Panc1 (cell line): ENCODE data around the gene FREM1. TPM values are rescaled to one million over a fixed set of nuclear protein-coding genes. Genes with fewer than 3 reads are reported as not detected.

Experiments used
- ATAC-seq: fragments of 200-7000 bp; cut with Tn5 transposase; 2 replicates; pipeline ENCODE4 v1.9.1; 2020; ENCODE audit warnings: mild to moderate bottlenecking, moderate library complexity
- BruUV-seq: library from RNA; stranded (reverse); fragments of 400-500 nt; replicated peaks from 2 replicates; lab custom pipeline; 2021; lab: Mats Ljungman, UMichigan
- CTCF ChIA-PET: fragments of 300-600 bp; sonication (Branson Sonifier 250); formaldehyde crosslinking; loops from one replicate; lab custom pipeline; 2022; ENCODE audit warnings: antibody characterized with exemption; lab: Charles Lee
- POLR2A ChIA-PET: fragments of 300-600 bp; sonication (Branson Sonifier 250); formaldehyde crosslinking; loops from one replicate; lab custom pipeline; 2022; ENCODE audit warnings: antibody characterized with exemption; lab: Charles Lee
- DNase-seq: peaks from one replicate; pipeline ENCODE4 v3.0.0-alpha.2; 2010; ENCODE audit warnings: low read depth, low spot score
- H3K27ac ChIP-seq: 2 replicates; pipeline ENCODE4 v1.5.1; 2011; ENCODE audit warnings: mild to moderate bottlenecking, low read length, inconsistent platforms
- H3K27me3 ChIP-seq: fragments of 200-500 bp; sonication (Bioruptor generic); 2 replicates; pipeline ENCODE4 v1.6.0; 2014; ENCODE audit warnings: low read length, inconsistent platforms; ENCODE audit not compliant: control insufficient read depth, insufficient read depth
- H3K36me3 ChIP-seq: fragments of 200-500 bp; sonication (Bioruptor generic); 2 replicates; pipeline ENCODE4 v1.5.1; 2014; ENCODE audit warnings: inconsistent platforms, mild to moderate bottlenecking, low read length, moderate library complexity; ENCODE audit not compliant: control insufficient read depth, insufficient read depth
- H3K4me1 ChIP-seq: 2 replicates; pipeline ENCODE4 v1.5.1; 2011; ENCODE audit warnings: inconsistent platforms, mild to moderate bottlenecking, low read length, moderate library complexity; ENCODE audit not compliant: control insufficient read depth, insufficient read depth
- H3K4me3 ChIP-seq, 2 experiments: 2 replicates each; pipeline ENCODE4 v1.5.1; 2011 to 2012; ENCODE audit warnings: low read depth in 2 of 2, low read length in 2 of 2, mild to moderate bottlenecking in 2 of 2, inconsistent platforms in 1 of 2, moderate library complexity in 1 of 2
- H3K9me3 ChIP-seq: fragments of 200-500 bp; sonication (Bioruptor generic); 2 replicates; pipeline ENCODE4 v1.5.1; 2014; ENCODE audit warnings: low read depth, mild to moderate bottlenecking, inconsistent platforms, low read length, moderate library complexity; ENCODE audit not compliant: control insufficient read depth, insufficient read depth
- POLR2AphosphoS5 ChIP-seq: IDR thresholded peaks from 2 replicates; pipeline ENCODE4 v1.6.1; 2012; ENCODE audit warnings: mild to moderate bottlenecking, low read depth, low read length, moderate library complexity
- SIN3A ChIP-seq: IDR thresholded peaks from 2 replicates; pipeline ENCODE4 v1.6.1; 2012; ENCODE audit warnings: low read depth, mild to moderate bottlenecking, low read length, moderate library complexity, borderline replicate concordance; ENCODE audit not compliant: insufficient read depth
- TCF7L2 ChIP-seq: IDR thresholded peaks from 2 replicates; pipeline ENCODE4 v1.6.1; 2011; ENCODE audit warnings: mild to moderate bottlenecking, low read depth, low read length, inconsistent platforms
- in situ Hi-C: cut with HindIII; loops from 2 replicates; pipeline ENCODE4 v1.10.0; 2016; ENCODE audit warnings: low sequenced_read_pairs, low pct_unique_long_range_greater_than_20kb
- intact Hi-C: fragments of 100-400 bp; cut with micrococcal nuclease; formaldehyde crosslinking; loops from one replicate; pipeline ENCODE4 v1.10.0; 2022; ENCODE audit not compliant: unreplicated experiment
- total RNA-seq: library from RNA; stranded (reverse); gene quantifications from one replicate; pipeline ENCODE4 v1.2.1, GENCODE V29; 2021; ENCODE audit not compliant: unreplicated experiment
- TF ChIP-seq, protein P1 (sequence below), 2 experiments: IDR thresholded peaks; 2 replicates each; pipeline ENCODE4 v1.6.1; 2011 to 2012; ENCODE audit warnings: low read depth in 2 of 2, control low read depth in 1 of 2, low read length in 1 of 2, mild to moderate bottlenecking in 1 of 2, moderate library complexity in 1 of 2; ENCODE audit not compliant: insufficient read depth in 1 of 2
- TF ChIP-seq, protein P2 (sequence below): fragments of 450-650 bp; IDR thresholded peaks from 2 replicates; pipeline ENCODE4 v1.5.1; 2017; ENCODE audit warnings: mild to moderate bottlenecking

The FREM1 gene
- total RNA-seq, 1 experiment from 2014 or later = not detected

DNA sequence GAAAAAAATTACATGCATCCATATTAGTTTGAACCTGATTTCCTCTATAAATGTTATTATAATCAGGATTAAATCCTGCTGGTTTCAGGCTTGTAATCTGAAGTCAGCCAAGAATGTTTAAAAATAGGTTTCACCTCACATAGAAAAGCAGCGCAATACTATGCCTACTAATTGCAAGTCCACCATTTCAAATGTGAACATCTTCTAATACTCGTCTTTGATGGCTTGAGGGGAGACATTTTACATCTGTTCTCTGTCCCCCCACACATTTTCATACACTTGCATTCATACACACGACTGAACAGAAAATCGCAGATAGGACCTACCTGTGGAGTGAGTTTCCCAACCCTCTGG lies 41.8 kb downstream of the FREM1 start:
- H3K4me1 ChIP-seq = no peaks in the 10 kb centered on the region
- no peak overlapping the region for H3K27ac ChIP-seq
- H3K9me3 ChIP-seq = no peaks in the 10 kb centered on the region
- BruUV-seq = no TSS peak
- CTCF ChIA-PET = no interaction called here
- no peak overlapping the region for H3K4me3 ChIP-seq
- intact Hi-C loops = no loop called here
- DNase-seq (no peak), ATAC-seq (no peak)
- in situ Hi-C loops = no loop called here
- H3K36me3 ChIP-seq = no peaks in the 10 kb centered on the region
- TF ChIP-seq SIN3A = no peak
- TF ChIP-seq POLR2AphosphoS5 = no peak
- TF ChIP-seq, protein P1, sequence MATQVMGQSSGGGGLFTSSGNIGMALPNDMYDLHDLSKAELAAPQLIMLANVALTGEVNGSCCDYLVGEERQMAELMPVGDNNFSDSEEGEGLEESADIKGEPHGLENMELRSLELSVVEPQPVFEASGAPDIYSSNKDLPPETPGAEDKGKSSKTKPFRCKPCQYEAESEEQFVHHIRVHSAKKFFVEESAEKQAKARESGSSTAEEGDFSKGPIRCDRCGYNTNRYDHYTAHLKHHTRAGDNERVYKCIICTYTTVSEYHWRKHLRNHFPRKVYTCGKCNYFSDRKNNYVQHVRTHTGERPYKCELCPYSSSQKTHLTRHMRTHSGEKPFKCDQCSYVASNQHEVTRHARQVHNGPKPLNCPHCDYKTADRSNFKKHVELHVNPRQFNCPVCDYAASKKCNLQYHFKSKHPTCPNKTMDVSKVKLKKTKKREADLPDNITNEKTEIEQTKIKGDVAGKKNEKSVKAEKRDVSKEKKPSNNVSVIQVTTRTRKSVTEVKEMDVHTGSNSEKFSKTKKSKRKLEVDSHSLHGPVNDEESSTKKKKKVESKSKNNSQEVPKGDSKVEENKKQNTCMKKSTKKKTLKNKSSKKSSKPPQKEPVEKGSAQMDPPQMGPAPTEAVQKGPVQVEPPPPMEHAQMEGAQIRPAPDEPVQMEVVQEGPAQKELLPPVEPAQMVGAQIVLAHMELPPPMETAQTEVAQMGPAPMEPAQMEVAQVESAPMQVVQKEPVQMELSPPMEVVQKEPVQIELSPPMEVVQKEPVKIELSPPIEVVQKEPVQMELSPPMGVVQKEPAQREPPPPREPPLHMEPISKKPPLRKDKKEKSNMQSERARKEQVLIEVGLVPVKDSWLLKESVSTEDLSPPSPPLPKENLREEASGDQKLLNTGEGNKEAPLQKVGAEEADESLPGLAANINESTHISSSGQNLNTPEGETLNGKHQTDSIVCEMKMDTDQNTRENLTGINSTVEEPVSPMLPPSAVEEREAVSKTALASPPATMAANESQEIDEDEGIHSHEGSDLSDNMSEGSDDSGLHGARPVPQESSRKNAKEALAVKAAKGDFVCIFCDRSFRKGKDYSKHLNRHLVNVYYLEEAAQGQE (IDR thresholded peaks at IDR 0.05; ENCODE audit: insufficient read depth in 1 of 2, low read depth in 2 of 2, low read length in 1 of 2) = no peak
- POLR2A ChIA-PET = no interaction called here
- no peaks in the 10 kb centered on the region for H3K27me3 ChIP-seq

DNA sequence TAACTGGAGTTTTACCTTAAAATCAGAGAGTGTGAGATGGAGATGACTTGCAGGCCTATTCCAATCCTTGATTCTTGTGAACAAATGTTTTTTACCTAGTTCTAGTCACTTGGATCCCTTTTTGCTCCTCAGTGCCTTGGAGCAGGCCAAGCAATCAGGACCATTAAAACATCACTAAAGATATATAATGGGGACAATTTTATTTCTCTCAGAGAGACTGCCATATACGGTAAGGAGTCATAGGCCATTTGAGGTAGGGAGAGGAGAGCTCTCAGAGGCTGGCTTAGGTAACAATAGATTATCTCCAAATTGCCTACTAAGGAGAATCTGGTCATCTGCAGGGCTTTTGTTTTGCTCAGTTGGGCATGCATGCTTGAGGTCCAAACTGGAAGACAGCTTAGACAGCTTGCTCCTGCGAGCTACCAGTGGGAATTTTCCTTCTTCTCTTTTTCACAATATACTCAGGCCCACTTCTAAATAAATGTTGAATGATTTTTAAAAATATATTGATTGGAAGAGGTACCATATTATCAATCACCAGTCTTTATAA lies 44.0 kb downstream of the FREM1 start:
- intact Hi-C loops = no loop called here
- no peak overlapping the region for H3K27ac ChIP-seq
- POLR2A ChIA-PET = no interaction called here

More for the DNA sequence above, 44.0 kb downstream of the FREM1 start:
- DNase-seq (no peak), ATAC-seq (no peak)
- no TSS peak for BruUV-seq
- CTCF ChIA-PET = no interaction called here
- no peaks in the 10 kb centered on the region for H3K4me1 ChIP-seq
- H3K9me3 ChIP-seq = no peaks in the 10 kb centered on the region
- TF ChIP-seq, protein P1 (IDR thresholded peaks at IDR 0.05; ENCODE audit: insufficient read depth in 1 of 2, low read depth in 2 of 2, low read length in 1 of 2) = no peak
- TF ChIP-seq, protein P2, sequence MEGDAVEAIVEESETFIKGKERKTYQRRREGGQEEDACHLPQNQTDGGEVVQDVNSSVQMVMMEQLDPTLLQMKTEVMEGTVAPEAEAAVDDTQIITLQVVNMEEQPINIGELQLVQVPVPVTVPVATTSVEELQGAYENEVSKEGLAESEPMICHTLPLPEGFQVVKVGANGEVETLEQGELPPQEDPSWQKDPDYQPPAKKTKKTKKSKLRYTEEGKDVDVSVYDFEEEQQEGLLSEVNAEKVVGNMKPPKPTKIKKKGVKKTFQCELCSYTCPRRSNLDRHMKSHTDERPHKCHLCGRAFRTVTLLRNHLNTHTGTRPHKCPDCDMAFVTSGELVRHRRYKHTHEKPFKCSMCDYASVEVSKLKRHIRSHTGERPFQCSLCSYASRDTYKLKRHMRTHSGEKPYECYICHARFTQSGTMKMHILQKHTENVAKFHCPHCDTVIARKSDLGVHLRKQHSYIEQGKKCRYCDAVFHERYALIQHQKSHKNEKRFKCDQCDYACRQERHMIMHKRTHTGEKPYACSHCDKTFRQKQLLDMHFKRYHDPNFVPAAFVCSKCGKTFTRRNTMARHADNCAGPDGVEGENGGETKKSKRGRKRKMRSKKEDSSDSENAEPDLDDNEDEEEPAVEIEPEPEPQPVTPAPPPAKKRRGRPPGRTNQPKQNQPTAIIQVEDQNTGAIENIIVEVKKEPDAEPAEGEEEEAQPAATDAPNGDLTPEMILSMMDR = no peak
- TF ChIP-seq POLR2AphosphoS5 (no peak), SIN3A (no peak), TCF7L2 (no peak)
- H3K36me3 ChIP-seq = no peaks in the 10 kb centered on the region
- no peaks in the 10 kb centered on the region for H3K27me3 ChIP-seq
- H3K4me3 ChIP-seq = no peak overlapping the region
- in situ Hi-C loops = no loop called here
